ENCODE data around the gene LSM5.
A peak's percentile ranks its signal among the peaks of the same experiment; 100 is the strongest.

LSM5 gene

GRCh38 chr7:32518534-32519140 lies 28.5 kb upstream of the LSM5 start:
- H3K4me1 ChIP-seq (ENCODE audit: insufficient read depth, insufficient read length), result no peaks in the 10 kb centered on the region
- no peaks in the 10 kb centered on the region for H3K27me3 ChIP-seq (ENCODE audit: insufficient read depth, insufficient read length)
- H3K4me3 ChIP-seq (ENCODE audit: insufficient read length, low read depth), result no peak overlapping the region
- H3K9me3 ChIP-seq (ENCODE audit: insufficient read depth, low read length), result peaks cover 94% of the 10 kb centered on the region
- peaks cover 8% of the 10 kb centered on the region for H3K36me3 ChIP-seq (ENCODE audit: insufficient read depth, insufficient read length, low read length)
- TF ChIP-seq YY1 (IDR thresholded peaks at IDR 0.05; ENCODE audit: insufficient read depth, insufficient read length) (no peak), SUZ12 (IDR thresholded peaks at IDR 0.05; ENCODE audit: extremely low read depth, insufficient read depth, insufficient read length) (no peak), ZNF274 (IDR thresholded peaks at IDR 0.05; ENCODE audit: low read depth, low read length) (no peak)
- DNase-seq (ENCODE audit: low read depth, low spot score), result peak; percentile 65
- H3K9ac ChIP-seq (ENCODE audit: insufficient read length, low read depth), result no peak overlapping the region

- TF ChIP-seq SUZ12 (IDR thresholded peaks at IDR 0.05; ENCODE audit: extremely low read depth, insufficient read depth, insufficient read length) (no peak), ZNF274 (IDR thresholded peaks at IDR 0.05; ENCODE audit: low read depth, low read length) (no peak), YY1 (IDR thresholded peaks at IDR 0.05; ENCODE audit: insufficient read depth, insufficient read length) (no peak)
- H3K9ac ChIP-seq (ENCODE audit: insufficient read length, low read depth), result no peak overlapping the region
- peaks cover 8% of the 10 kb centered on the region for H3K36me3 ChIP-seq (ENCODE audit: insufficient read depth, insufficient read length, low read length)
- no peaks in the 10 kb centered on the region for H3K4me1 ChIP-seq (ENCODE audit: insufficient read depth, insufficient read length)
- H3K4me3 ChIP-seq (ENCODE audit: insufficient read length, low read depth), result no peak overlapping the region
- H3K27me3 ChIP-seq (ENCODE audit: insufficient read depth, insufficient read length), result no peaks in the 10 kb centered on the region
- no peak for DNase-seq (ENCODE audit: low read depth, low spot score)
- H3K9me3 ChIP-seq (ENCODE audit: insufficient read depth, low read length), result peaks cover 98% of the 10 kb centered on the region
These were observed 26.4 kb upstream of the LSM5 start for GRCh38 chr7:32516551-32517100.

GRCh38 chr7:32515890-32516550 lies 25.8 kb upstream of the LSM5 start:
- H3K36me3 ChIP-seq (ENCODE audit: insufficient read depth, insufficient read length, low read length), result peaks cover 8% of the 10 kb centered on the region
- H3K9me3 ChIP-seq (ENCODE audit: insufficient read depth, low read length), result peaks cover 95% of the 10 kb centered on the region
- no peaks in the 10 kb centered on the region for H3K4me1 ChIP-seq (ENCODE audit: insufficient read depth, insufficient read length)
- H3K4me3 ChIP-seq (ENCODE audit: insufficient read length, low read depth), result no peak overlapping the region
- no peak for DNase-seq (ENCODE audit: low read depth, low spot score)
- TF ChIP-seq ZNF274 (IDR thresholded peaks at IDR 0.05; ENCODE audit: low read depth, low read length), result no peak
- TF ChIP-seq YY1 (IDR thresholded peaks at IDR 0.05; ENCODE audit: insufficient read depth, insufficient read length), result no peak
- no peak for TF ChIP-seq SUZ12 (IDR thresholded peaks at IDR 0.05; ENCODE audit: extremely low read depth, insufficient read depth, insufficient read length)
- no peak overlapping the region for H3K9ac ChIP-seq (ENCODE audit: insufficient read length, low read depth)
- no peaks in the 10 kb centered on the region for H3K27me3 ChIP-seq (ENCODE audit: insufficient read depth, insufficient read length)

GRCh38 chr7:32513210-32513609 lies 23.0 kb upstream of the LSM5 start:
- Histone ChIP-seq H3K36me3 (ENCODE audit: insufficient read depth, insufficient read length, low read length) (peaks cover 11% of the 10 kb centered on the region), H3K9ac (ENCODE audit: insufficient read length, low read depth) (no peak overlapping the region), H3K4me3 (ENCODE audit: insufficient read length, low read depth) (no peak overlapping the region), H3K9me3 (ENCODE audit: insufficient read depth, low read length) (peaks cover 79% of the 10 kb centered on the region), H3K27me3 (ENCODE audit: insufficient read depth, insufficient read length) (no peaks in the 10 kb centered on the region), H3K4me1 (ENCODE audit: insufficient read depth, insufficient read length) (no peaks in the 10 kb centered on the region)
- DNase-seq (ENCODE audit: low read depth, low spot score), result peak; percentile 48
- TF ChIP-seq YY1 (IDR thresholded peaks at IDR 0.05; ENCODE audit: insufficient read depth, insufficient read length) (no peak), ZNF274 (IDR thresholded peaks at IDR 0.05; ENCODE audit: low read depth, low read length) (no peak), SUZ12 (IDR thresholded peaks at IDR 0.05; ENCODE audit: extremely low read depth, insufficient read depth, insufficient read length) (no peak)

- peaks cover 11% of the 10 kb centered on the region for H3K36me3 ChIP-seq (ENCODE audit: insufficient read depth, insufficient read length, low read length)
- DNase-seq (ENCODE audit: low read depth, low spot score), result no peak
- H3K9ac ChIP-seq (ENCODE audit: insufficient read length, low read depth), result no peak overlapping the region
- TF ChIP-seq YY1 (IDR thresholded peaks at IDR 0.05; ENCODE audit: insufficient read depth, insufficient read length), result no peak
- no peak for TF ChIP-seq SUZ12 (IDR thresholded peaks at IDR 0.05; ENCODE audit: extremely low read depth, insufficient read depth, insufficient read length)
- no peak for TF ChIP-seq ZNF274 (IDR thresholded peaks at IDR 0.05; ENCODE audit: low read depth, low read length)
- no peaks in the 10 kb centered on the region for H3K4me1 ChIP-seq (ENCODE audit: insufficient read depth, insufficient read length)
- no peaks in the 10 kb centered on the region for H3K27me3 ChIP-seq (ENCODE audit: insufficient read depth, insufficient read length)
- no peak overlapping the region for H3K4me3 ChIP-seq (ENCODE audit: insufficient read length, low read depth)
- H3K9me3 ChIP-seq (ENCODE audit: insufficient read depth, low read length), result peaks cover 73% of the 10 kb centered on the region
These were observed 21.6 kb upstream of the LSM5 start for GRCh38 chr7:32511791-32512190.

GRCh38 chr7:32507414-32507813 lies 17.2 kb upstream of the LSM5 start:
- TF ChIP-seq YY1 (IDR thresholded peaks at IDR 0.05; ENCODE audit: insufficient read depth, insufficient read length) (no peak), SUZ12 (IDR thresholded peaks at IDR 0.05; ENCODE audit: extremely low read depth, insufficient read depth, insufficient read length) (no peak), ZNF274 (IDR thresholded peaks at IDR 0.05; ENCODE audit: low read depth, low read length) (no peak)
- Histone ChIP-seq H3K27me3 (ENCODE audit: insufficient read depth, insufficient read length) (no peaks in the 10 kb centered on the region), H3K9ac (ENCODE audit: insufficient read length, low read depth) (no peak overlapping the region), H3K36me3 (ENCODE audit: insufficient read depth, insufficient read length, low read length) (peaks cover 3% of the 10 kb centered on the region), H3K4me3 (ENCODE audit: insufficient read length, low read depth) (no peak overlapping the region), H3K9me3 (ENCODE audit: insufficient read depth, low read length) (peaks cover 32% of the 10 kb centered on the region), H3K4me1 (ENCODE audit: insufficient read depth, insufficient read length) (no peaks in the 10 kb centered on the region)
- DNase-seq (ENCODE audit: low read depth, low spot score), result no peak
